ENCODE results near the gene LSAMP.

- TF ChIP-seq CTCF (IDR thresholded peaks at IDR 0.05) (no peak), POLR2A (IDR thresholded peaks at IDR 0.05) (no peak)
Measured at GRCh38 chr3:116291141-116291540, 154.1 kb downstream of the LSAMP start.
